ENCODE measurements around the gene VAV1.
"Not testable (repeated sequence)": the region's sequence is repeated elsewhere in the genome, so short reads cannot be mapped to it uniquely, and the experiment has no call there.

Gene VAV1

DNA sequence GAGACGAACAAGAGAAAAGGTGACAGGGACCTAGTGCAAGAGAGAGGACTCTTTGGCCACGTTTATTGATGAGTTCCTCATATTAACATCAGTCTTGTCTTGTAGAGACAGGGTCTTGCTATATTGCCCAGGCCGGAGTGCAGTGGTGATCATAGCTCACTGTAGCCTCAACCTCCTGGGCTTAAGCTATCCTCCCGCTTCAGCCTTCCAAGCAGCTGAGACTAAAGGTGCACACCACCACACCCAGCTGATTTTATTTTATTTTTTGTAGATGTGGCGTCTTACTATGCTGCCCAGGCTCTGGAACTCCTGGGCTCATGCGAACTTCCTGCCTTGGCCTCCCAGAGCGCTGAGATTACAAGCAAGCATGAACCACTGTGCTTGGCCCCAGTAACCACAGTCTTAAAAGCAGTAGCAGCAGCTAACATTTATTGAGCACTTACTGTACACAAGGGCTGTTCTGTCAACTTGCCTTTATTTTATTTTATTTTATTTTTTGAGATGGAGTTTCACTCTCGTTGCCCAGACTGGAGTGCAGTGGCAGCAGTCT is 4.2 kb upstream of the VAV1 start:
- Histone ChIP-seq H3K27ac (ENCODE audit: low read depth, low read length) (no peak overlapping the region), H3K9ac (ENCODE audit: low read length in 5 of 5) (no peak overlapping the region), H3K9me3 (ENCODE audit: control insufficient read depth in 5 of 5, low read length in 5 of 5) (no peaks in the 10 kb centered on the region), H3K4me1 (ENCODE audit: control insufficient read depth in 5 of 5, insufficient read depth in 5 of 5, low read length in 5 of 5) (peaks cover 0 to 22% (median 16%) of the 10 kb centered on the region in 5 donors), H3K36me3 (ENCODE audit: control insufficient read depth in 5 of 5, insufficient read depth in 5 of 5, low read length in 5 of 5) (no peaks in the 10 kb centered on the region), H3K4me3 (ENCODE audit: low read depth in 1 of 5, low read length in 5 of 5) (peak overlapping the region in 1 of 5 donors; percentile 55), H3K27me3 (ENCODE audit: control insufficient read depth in 5 of 5, insufficient read depth in 4 of 5, low read length in 5 of 5) (peaks cover 3 to 29% (median 12%) of the 10 kb centered on the region in 5 donors)

- peaks cover 3 to 29% (median 12%) of the 10 kb centered on the region in 5 donors for H3K27me3 ChIP-seq (ENCODE audit: control insufficient read depth in 5 of 5, insufficient read depth in 4 of 5, low read length in 5 of 5)
- H3K4me3 ChIP-seq (ENCODE audit: low read depth in 1 of 5, low read length in 5 of 5), result no peak overlapping the region
- no peak overlapping the region for H3K9ac ChIP-seq (ENCODE audit: low read length in 5 of 5)
- H3K4me1 ChIP-seq (ENCODE audit: control insufficient read depth in 5 of 5, insufficient read depth in 5 of 5, low read length in 5 of 5), result peaks cover 0 to 22% (median 16%) of the 10 kb centered on the region in 5 donors
- H3K27ac ChIP-seq (ENCODE audit: low read depth, low read length), result no peak overlapping the region
- H3K36me3 ChIP-seq (ENCODE audit: control insufficient read depth in 5 of 5, insufficient read depth in 5 of 5, low read length in 5 of 5), result no peaks in the 10 kb centered on the region
- no peaks in the 10 kb centered on the region for H3K9me3 ChIP-seq (ENCODE audit: control insufficient read depth in 5 of 5, low read length in 5 of 5)
Observed at GRCh38 chr19:6769006-6769619, 3.4 kb upstream of the VAV1 start.

- H3K9me3 ChIP-seq (ENCODE audit: control insufficient read depth in 5 of 5, low read length in 5 of 5); H3K4me3 ChIP-seq (ENCODE audit: low read depth in 1 of 5, low read length in 5 of 5); H3K36me3 ChIP-seq (ENCODE audit: control insufficient read depth in 5 of 5, insufficient read depth in 5 of 5, low read length in 5 of 5); H3K9ac ChIP-seq (ENCODE audit: low read length in 5 of 5); H3K27ac ChIP-seq (ENCODE audit: low read depth, low read length): not testable (repeated sequence)
- peaks cover 3 to 17% (median 7%) of the 10 kb centered on the region in 5 donors for H3K27me3 ChIP-seq (ENCODE audit: control insufficient read depth in 5 of 5, insufficient read depth in 4 of 5, low read length in 5 of 5)
- H3K4me1 ChIP-seq (ENCODE audit: control insufficient read depth in 5 of 5, insufficient read depth in 5 of 5, low read length in 5 of 5), result peaks cover 0 to 22% (median 11%) of the 10 kb centered on the region in 5 donors
Observed at GRCh38 chr19:6771648-6772027, 870 bp upstream of the VAV1 start.

DNA sequence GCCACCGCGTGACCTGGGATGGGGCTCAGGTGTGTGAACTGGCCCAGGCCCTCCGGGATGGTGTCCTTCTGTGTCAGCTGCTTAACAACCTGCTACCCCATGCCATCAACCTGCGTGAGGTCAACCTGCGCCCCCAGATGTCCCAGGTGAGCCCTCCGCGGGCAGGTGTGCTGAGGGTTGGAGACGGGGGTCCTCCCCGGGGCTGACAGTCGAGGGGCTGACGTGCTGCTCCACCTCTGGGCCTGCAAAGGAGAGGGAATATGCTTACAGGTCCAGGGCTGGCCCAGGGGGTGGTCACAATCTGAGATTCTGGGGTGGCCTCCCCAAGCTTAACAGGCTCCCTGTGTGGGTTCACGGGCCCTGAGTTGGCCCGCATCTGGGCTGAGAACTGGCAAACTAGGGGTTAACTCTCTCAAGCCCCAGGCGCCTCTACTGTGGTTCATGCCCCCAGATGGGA is 386 bp downstream of the VAV1 start:
- Histone ChIP-seq H3K36me3 (ENCODE audit: control insufficient read depth in 5 of 5, insufficient read depth in 5 of 5, low read length in 5 of 5) (no peaks in the 10 kb centered on the region), H3K9ac (ENCODE audit: low read length in 5 of 5) (peak overlapping the region in 3 of 5 donors; percentile 42 to 54 (median 42)), H3K9me3 (ENCODE audit: control insufficient read depth in 5 of 5, low read length in 5 of 5) (no peaks in the 10 kb centered on the region), H3K4me1 (ENCODE audit: control insufficient read depth in 5 of 5, insufficient read depth in 5 of 5, low read length in 5 of 5) (peaks cover 0 to 9% (median 0%) of the 10 kb centered on the region in 5 donors), H3K27ac (ENCODE audit: low read depth, low read length) (no peak overlapping the region), H3K4me3 (ENCODE audit: low read depth in 1 of 5, low read length in 5 of 5) (peak overlapping the region; percentile 43 to 72 (median 48)), H3K27me3 (ENCODE audit: control insufficient read depth in 5 of 5, insufficient read depth in 4 of 5, low read length in 5 of 5) (peaks cover 0 to 7% (median 0%) of the 10 kb centered on the region in 5 donors)

DNA sequence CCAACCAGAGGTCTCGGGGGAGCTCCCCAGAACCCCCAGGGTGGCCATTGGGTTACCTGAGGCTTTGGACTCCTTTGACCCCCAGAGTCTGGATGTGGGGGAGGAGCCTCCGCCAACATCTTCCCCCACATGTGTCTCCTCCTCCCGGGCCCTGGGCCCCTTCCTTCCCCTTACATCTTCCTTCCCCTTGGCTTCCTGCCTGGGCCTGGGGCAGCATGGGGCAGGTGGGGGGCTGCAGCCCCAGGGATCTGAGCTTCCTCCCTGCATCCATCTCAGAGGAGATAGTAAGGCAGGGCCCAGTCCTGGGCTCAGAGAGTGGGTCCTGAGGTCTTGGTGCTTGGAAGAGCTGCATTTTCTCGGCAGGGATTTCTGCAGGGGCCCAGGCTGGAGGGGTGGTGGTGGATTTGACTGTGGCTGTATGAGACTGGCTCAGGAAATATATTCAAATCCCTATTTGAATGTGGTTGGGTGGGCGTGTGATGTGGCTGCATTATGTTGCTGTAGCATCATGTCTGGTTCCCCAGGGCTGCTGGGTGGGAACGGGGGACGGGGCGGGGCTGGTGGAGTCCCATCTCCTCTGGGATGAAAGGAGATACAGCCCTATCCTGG is 919 bp downstream of the VAV1 start:
- H3K4me1 ChIP-seq (ENCODE audit: control insufficient read depth in 5 of 5, insufficient read depth in 5 of 5, low read length in 5 of 5), result peaks cover 0 to 7% (median 0%) of the 10 kb centered on the region in 5 donors
- no peaks in the 10 kb centered on the region for H3K9me3 ChIP-seq (ENCODE audit: control insufficient read depth in 5 of 5, low read length in 5 of 5)
- no peaks in the 10 kb centered on the region for H3K36me3 ChIP-seq (ENCODE audit: control insufficient read depth in 5 of 5, insufficient read depth in 5 of 5, low read length in 5 of 5)
- no peak overlapping the region for H3K27ac ChIP-seq (ENCODE audit: low read depth, low read length)
- H3K27me3 ChIP-seq (ENCODE audit: control insufficient read depth in 5 of 5, insufficient read depth in 4 of 5, low read length in 5 of 5), result peaks cover 0 to 5% (median 0%) of the 10 kb centered on the region in 5 donors
- H3K9ac ChIP-seq (ENCODE audit: low read length in 5 of 5), result peak overlapping the region in 3 of 5 donors; percentile 42 to 54 (median 42)
- peak overlapping the region; percentile 43 to 72 (median 48) for H3K4me3 ChIP-seq (ENCODE audit: low read depth in 1 of 5, low read length in 5 of 5)

- no peak overlapping the region for H3K4me3 ChIP-seq (ENCODE audit: low read depth in 1 of 5, low read length in 5 of 5)
- H3K36me3 ChIP-seq (ENCODE audit: control insufficient read depth in 5 of 5, insufficient read depth in 5 of 5, low read length in 5 of 5), result no peaks in the 10 kb centered on the region
- H3K9me3 ChIP-seq (ENCODE audit: control insufficient read depth in 5 of 5, low read length in 5 of 5), result no peaks in the 10 kb centered on the region
- H3K27ac ChIP-seq (ENCODE audit: low read depth, low read length), result no peak overlapping the region
- peaks cover 0 to 7% (median 0%) of the 10 kb centered on the region in 5 donors for H3K4me1 ChIP-seq (ENCODE audit: control insufficient read depth in 5 of 5, insufficient read depth in 5 of 5, low read length in 5 of 5)
- peaks cover 0 to 5% (median 0%) of the 10 kb centered on the region in 5 donors for H3K27me3 ChIP-seq (ENCODE audit: control insufficient read depth in 5 of 5, insufficient read depth in 4 of 5, low read length in 5 of 5)
- no peak overlapping the region for H3K9ac ChIP-seq (ENCODE audit: low read length in 5 of 5)
Observed at GRCh38 chr19:6774821-6775707, 2.6 kb downstream of the VAV1 start.

GRCh38 chr19:6776045-6776444 is 3.5 kb downstream of the VAV1 start:
- H3K27me3 ChIP-seq (ENCODE audit: control insufficient read depth in 5 of 5, insufficient read depth in 4 of 5, low read length in 5 of 5); H3K27ac ChIP-seq (ENCODE audit: low read depth, low read length); H3K4me3 ChIP-seq (ENCODE audit: low read depth in 1 of 5, low read length in 5 of 5); H3K36me3 ChIP-seq (ENCODE audit: control insufficient read depth in 5 of 5, insufficient read depth in 5 of 5, low read length in 5 of 5); H3K9me3 ChIP-seq (ENCODE audit: control insufficient read depth in 5 of 5, low read length in 5 of 5); H3K9ac ChIP-seq (ENCODE audit: low read length in 5 of 5); H3K4me1 ChIP-seq (ENCODE audit: control insufficient read depth in 5 of 5, insufficient read depth in 5 of 5, low read length in 5 of 5): not testable (repeated sequence)

- Histone ChIP-seq H3K4me1 (ENCODE audit: control insufficient read depth in 5 of 5, insufficient read depth in 5 of 5, low read length in 5 of 5) (peaks cover 0 to 19% (median 7%) of the 10 kb centered on the region in 5 donors), H3K27ac (ENCODE audit: low read depth, low read length) (no peak overlapping the region), H3K27me3 (ENCODE audit: control insufficient read depth in 5 of 5, insufficient read depth in 4 of 5, low read length in 5 of 5) (peaks cover 0 to 3% (median 0%) of the 10 kb centered on the region in 5 donors), H3K36me3 (ENCODE audit: control insufficient read depth in 5 of 5, insufficient read depth in 5 of 5, low read length in 5 of 5) (no peaks in the 10 kb centered on the region), H3K9me3 (ENCODE audit: control insufficient read depth in 5 of 5, low read length in 5 of 5) (no peaks in the 10 kb centered on the region), H3K9ac (ENCODE audit: low read length in 5 of 5) (no peak overlapping the region), H3K4me3 (ENCODE audit: low read depth in 1 of 5, low read length in 5 of 5) (no peak overlapping the region)
Observed at GRCh38 chr19:6776999-6777398, 4.5 kb downstream of the VAV1 start.

- H3K9me3 ChIP-seq (ENCODE audit: control insufficient read depth in 5 of 5, low read length in 5 of 5), result no peaks in the 10 kb centered on the region
- H3K27ac ChIP-seq (ENCODE audit: low read depth, low read length), result no peak overlapping the region
- H3K4me1 ChIP-seq (ENCODE audit: control insufficient read depth in 5 of 5, insufficient read depth in 5 of 5, low read length in 5 of 5), result peaks cover 0 to 19% (median 7%) of the 10 kb centered on the region in 5 donors
- no peak overlapping the region for H3K4me3 ChIP-seq (ENCODE audit: low read depth in 1 of 5, low read length in 5 of 5)
- no peaks in the 10 kb centered on the region for H3K36me3 ChIP-seq (ENCODE audit: control insufficient read depth in 5 of 5, insufficient read depth in 5 of 5, low read length in 5 of 5)
- H3K27me3 ChIP-seq (ENCODE audit: control insufficient read depth in 5 of 5, insufficient read depth in 4 of 5, low read length in 5 of 5), result peaks cover 0 to 3% (median 0%) of the 10 kb centered on the region in 5 donors
- no peak overlapping the region for H3K9ac ChIP-seq (ENCODE audit: low read length in 5 of 5)
Observed at GRCh38 chr19:6777434-6777833, 4.9 kb downstream of the VAV1 start.

Measured in subcutaneous abdominal adipose tissue (tissue), 5 donors.